ENCODE data around the gene HDC. TPM values are rescaled to one million over a fixed set of nuclear protein-coding genes. Genes with fewer than 3 reads are reported as not detected.

The HDC gene
- polyA plus RNA-seq, 1 experiment: not detected

DNA sequence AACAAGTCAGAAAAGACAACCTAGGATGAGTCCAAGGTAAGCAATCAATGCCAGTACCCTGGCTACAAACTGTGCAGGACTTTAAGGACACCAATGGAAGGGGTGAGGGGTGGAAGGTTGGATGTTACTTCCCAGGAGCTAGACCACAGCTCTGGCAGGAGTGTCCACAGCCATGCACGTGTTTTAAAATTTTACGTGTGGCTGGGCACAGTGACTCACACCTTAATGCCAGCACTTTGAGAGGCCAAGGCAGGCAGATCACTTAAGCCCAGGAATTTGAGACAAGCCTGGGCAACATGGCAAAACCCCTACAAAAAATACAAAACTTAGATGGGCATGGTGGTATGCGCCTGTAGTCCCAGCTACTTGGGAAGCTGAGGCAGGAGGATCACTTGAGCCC, 14.7 kb upstream of the HDC start:
- Histone ChIP-seq H3K9me3 (ENCODE audit: control insufficient read depth, insufficient read depth, low read length) (no peaks in the 10 kb centered on the region), H3K27ac (ENCODE audit: low read depth, low read length) (no peak overlapping the region), H3K27me3 (ENCODE audit: control insufficient read depth, insufficient read depth, low read length) (no peaks in the 10 kb centered on the region), H3K4me3 (ENCODE audit: low read depth, low read length) (no peak overlapping the region)
- POLR2A ChIA-PET: no interaction called here
- CTCF ChIA-PET: no interaction called here
- DNase-seq (ENCODE audit: low read depth, low spot score): no peak
- TF ChIP-seq, protein P1, sequence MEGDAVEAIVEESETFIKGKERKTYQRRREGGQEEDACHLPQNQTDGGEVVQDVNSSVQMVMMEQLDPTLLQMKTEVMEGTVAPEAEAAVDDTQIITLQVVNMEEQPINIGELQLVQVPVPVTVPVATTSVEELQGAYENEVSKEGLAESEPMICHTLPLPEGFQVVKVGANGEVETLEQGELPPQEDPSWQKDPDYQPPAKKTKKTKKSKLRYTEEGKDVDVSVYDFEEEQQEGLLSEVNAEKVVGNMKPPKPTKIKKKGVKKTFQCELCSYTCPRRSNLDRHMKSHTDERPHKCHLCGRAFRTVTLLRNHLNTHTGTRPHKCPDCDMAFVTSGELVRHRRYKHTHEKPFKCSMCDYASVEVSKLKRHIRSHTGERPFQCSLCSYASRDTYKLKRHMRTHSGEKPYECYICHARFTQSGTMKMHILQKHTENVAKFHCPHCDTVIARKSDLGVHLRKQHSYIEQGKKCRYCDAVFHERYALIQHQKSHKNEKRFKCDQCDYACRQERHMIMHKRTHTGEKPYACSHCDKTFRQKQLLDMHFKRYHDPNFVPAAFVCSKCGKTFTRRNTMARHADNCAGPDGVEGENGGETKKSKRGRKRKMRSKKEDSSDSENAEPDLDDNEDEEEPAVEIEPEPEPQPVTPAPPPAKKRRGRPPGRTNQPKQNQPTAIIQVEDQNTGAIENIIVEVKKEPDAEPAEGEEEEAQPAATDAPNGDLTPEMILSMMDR (IDR thresholded peaks at IDR 0.05; ENCODE audit: low read depth, low read length): no peak

GRCh38 chr15:50278496-50278895, 13.0 kb upstream of the HDC start:
- Histone ChIP-seq H3K27ac (ENCODE audit: low read depth, low read length) (no peak overlapping the region), H3K9me3 (ENCODE audit: control insufficient read depth, insufficient read depth, low read length) (no peaks in the 10 kb centered on the region), H3K4me3 (ENCODE audit: low read depth, low read length) (no peak overlapping the region), H3K27me3 (ENCODE audit: control insufficient read depth, insufficient read depth, low read length) (no peaks in the 10 kb centered on the region)
- TF ChIP-seq, protein P1 (IDR thresholded peaks at IDR 0.05; ENCODE audit: low read depth, low read length): no peak
- POLR2A ChIA-PET: interaction anchor here (0.5 kb wide), 1 partner anchor 661 kb away, joined by 4 read pairs; no protein-coding TSS in a partner anchor
- DNase-seq (ENCODE audit: low read depth, low spot score): no peak
- CTCF ChIA-PET: interaction anchor here (0.6 to 0.9 kb wide), 2 partner anchors 36 to 470 kb away, joined by 3 read pairs; no protein-coding TSS in a partner anchor

DNA sequence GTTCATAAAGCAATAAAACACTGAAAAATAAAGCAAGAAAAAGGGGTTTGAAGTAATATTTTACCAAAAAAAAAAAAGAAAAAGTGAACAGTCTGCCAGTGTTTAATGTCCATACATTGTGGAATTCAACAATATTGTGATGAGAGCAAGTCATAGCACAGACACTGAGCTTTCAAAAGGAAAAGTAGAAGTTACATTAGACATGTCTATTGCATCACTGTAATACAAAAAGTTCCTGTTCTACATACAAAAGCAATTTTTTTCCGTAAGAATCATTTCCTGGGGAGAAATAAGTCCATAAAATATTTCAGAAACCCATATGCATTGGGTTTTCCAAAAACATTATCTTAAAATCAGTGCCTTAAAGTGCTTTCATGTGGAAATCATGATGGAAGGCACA, 11.8 kb upstream of the HDC start:
- H3K9me3 ChIP-seq (ENCODE audit: control insufficient read depth, insufficient read depth, low read length): no peaks in the 10 kb centered on the region
- no peaks in the 10 kb centered on the region for H3K27me3 ChIP-seq (ENCODE audit: control insufficient read depth, insufficient read depth, low read length)
- no peak overlapping the region for H3K4me3 ChIP-seq (ENCODE audit: low read depth, low read length)
- ChIA-PET POLR2A (no interaction called here), CTCF (no interaction called here)
- H3K27ac ChIP-seq (ENCODE audit: low read depth, low read length): no peak overlapping the region
- no peak for DNase-seq (ENCODE audit: low read depth, low spot score)
- TF ChIP-seq, protein P1 (IDR thresholded peaks at IDR 0.05; ENCODE audit: low read depth, low read length): no peak

- TF ChIP-seq, protein P1 (IDR thresholded peaks at IDR 0.05; ENCODE audit: low read depth, low read length): no peak
- CTCF ChIA-PET: no interaction called here
Measured at GRCh38 chr15:50275908-50276307, 10.4 kb upstream of the HDC start.

DNA sequence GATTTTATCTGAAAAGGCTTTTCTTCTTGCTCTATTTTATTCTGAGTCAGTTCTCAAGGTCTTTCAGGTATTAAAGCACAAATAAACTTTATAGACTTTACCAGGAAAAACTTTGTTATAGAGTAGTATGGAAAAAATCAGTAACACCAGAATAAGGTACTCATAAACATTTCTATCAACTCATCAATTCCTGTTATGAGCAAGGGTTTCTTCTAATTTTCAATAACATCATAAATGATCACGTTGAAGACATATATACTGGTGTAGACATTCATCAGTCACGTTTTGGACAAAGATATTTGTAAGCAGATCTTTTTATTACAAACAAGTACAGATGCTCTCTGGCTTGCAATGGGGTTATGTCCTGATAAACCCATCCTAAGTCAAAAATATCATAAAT, 9.6 kb upstream of the HDC start:
- POLR2A ChIA-PET: no interaction called here
- H3K27ac ChIP-seq (ENCODE audit: low read depth, low read length): no peak overlapping the region

More at GRCh38 chr15:50275908-50276307, 10.4 kb upstream of the HDC start:
- Histone ChIP-seq H3K9me3 (ENCODE audit: control insufficient read depth, insufficient read depth, low read length) (no peaks in the 10 kb centered on the region), H3K27me3 (ENCODE audit: control insufficient read depth, insufficient read depth, low read length) (no peaks in the 10 kb centered on the region), H3K27ac (ENCODE audit: low read depth, low read length) (no peak overlapping the region), H3K4me3 (ENCODE audit: low read depth, low read length) (no peak overlapping the region)
- no peak for DNase-seq (ENCODE audit: low read depth, low spot score)
- POLR2A ChIA-PET: no interaction called here

More for the DNA sequence above, 9.6 kb upstream of the HDC start:
- CTCF ChIA-PET: no interaction called here
- Histone ChIP-seq H3K27me3 (ENCODE audit: control insufficient read depth, insufficient read depth, low read length) (no peaks in the 10 kb centered on the region), H3K9me3 (ENCODE audit: control insufficient read depth, insufficient read depth, low read length) (no peaks in the 10 kb centered on the region), H3K4me3 (ENCODE audit: low read depth, low read length) (no peak overlapping the region)
- DNase-seq (ENCODE audit: low read depth, low spot score): no peak
- TF ChIP-seq, protein P1 (IDR thresholded peaks at IDR 0.05; ENCODE audit: low read depth, low read length): no peak

Measured in AG04450 (cell line).